A549 (cell line): ENCODE results near the gene COASY. TPM values are rescaled to one million over a fixed set of nuclear protein-coding genes. Genes with fewer than 3 reads are reported as not detected.

Source experiments
- ATAC-seq, 2 experiments: fragments of 200-7000 bp in 1 of 2; fragments of >200 bp in 1 of 2; cut with Nextera tagmentation in 1 of 2; cut with Tn5 transposase in 1 of 2; 3 replicates each; pipeline versions ENCODE4 v1.8.0 to v1.9.1; 2018 to 2020; ENCODE audit warnings: mild to moderate bottlenecking in 1 of 2, moderate library complexity in 1 of 2
- CTCF ChIA-PET: fragments of 300-600 bp; sonication (Branson Sonifier 250); formaldehyde crosslinking; extraction: SDS; loops from one replicate; lab custom pipeline; 2021; ENCODE audit warnings: antibody characterized with exemption, inconsistent platforms; lab: Yijun Ruan, JAX
- POLR2A ChIA-PET: fragments of 350-600 bp; formaldehyde crosslinking; extraction: SDS; loops from one replicate; lab custom pipeline; 2021; ENCODE audit warnings: antibody characterized with exemption, inconsistent platforms; lab: Yijun Ruan, JAX
- DNase-seq, 2 experiments: peaks; one replicate each; pipeline versions ENCODE4 v3.0.0 to v3.0.0-alpha.2; 2011 to 2016; ENCODE audit warnings: low read depth in 1 of 2, low spot score in 1 of 2
- FAIRE-seq: peaks from 2 replicates; lab custom pipeline; 2011; peaks lifted over from hg19 to GRCh38; lab: Jason Lieb, UNC
- H3K27ac ChIP-seq, 2 experiments: fragments of >200 bp; sonication (Bioruptor Twin); formaldehyde crosslinking; 3 replicates each; pipeline ENCODE4 v1.5.1; 2016 to 2017
- H3K4me1 ChIP-seq: fragments of >200 bp; sonication (Bioruptor Twin); formaldehyde crosslinking; 3 replicates; pipeline ENCODE4 v1.6.1; 2016
- H3K4me2 ChIP-seq: fragments of >200 bp; sonication (Bioruptor Twin); formaldehyde crosslinking; 3 replicates; pipeline ENCODE4 v1.6.1; 2016
- H3K4me3 ChIP-seq: fragments of >200 bp; sonication (Bioruptor Twin); formaldehyde crosslinking; 3 replicates; pipeline ENCODE4 v1.5.1; 2016
- H3K9me3 ChIP-seq: fragments of >200 bp; sonication (Bioruptor Twin); formaldehyde crosslinking; 3 replicates; pipeline ENCODE4 v1.6.1; 2016
- ESRRA ChIP-seq: fragments of 150-350 bp; IDR thresholded peaks from 2 replicates; pipeline ENCODE4 v1.6.1; 2014; ENCODE audit warnings: mild to moderate bottlenecking, low read length, borderline replicate concordance
- FOSB ChIP-seq: fragments of 250-450 bp; sonication (Bioruptor Pico); IDR thresholded peaks from 2 replicates; pipeline ENCODE4 v1.5.0; 2020; ENCODE audit warnings: mild to moderate bottlenecking, moderate library complexity
- FOSL2 ChIP-seq, 2 experiments: fragments of 450-650 bp in 1 of 2; fragments of >200 bp in 1 of 2; sonication (Bioruptor Twin) in 1 of 2; formaldehyde crosslinking; IDR thresholded peaks; 2 replicates each; pipeline versions ENCODE4 v1.5.0 to v1.6.1; 2016 to 2020; ENCODE audit warnings: mild to moderate bottlenecking in 1 of 2, moderate library complexity in 1 of 2
- GATA3 ChIP-seq: IDR thresholded peaks from 2 replicates; pipeline ENCODE4 v1.6.1; 2012; ENCODE audit warnings: borderline replicate concordance
- HEYL ChIP-seq: fragments of 250-450 bp; sonication (Bioruptor Pico); IDR thresholded peaks from 2 replicates; pipeline ENCODE4 v1.8.0; 2021; ENCODE audit warnings: mild to moderate bottlenecking, moderate library complexity
- HOXB13 ChIP-seq: fragments of 250-450 bp; sonication (Bioruptor Pico); IDR thresholded peaks from 2 replicates; pipeline ENCODE4 v1.5.0; 2020; ENCODE audit warnings: low read depth, mild to moderate bottlenecking, moderate library complexity
- JUN ChIP-seq, 2 experiments: fragments of >200 bp; sonication (Bioruptor Twin); formaldehyde crosslinking; IDR thresholded peaks; 2 replicates in 1 of 2; 3 replicates in 1 of 2; pipeline ENCODE4 v1.6.1; 2016 to 2017
- MAFK ChIP-seq: fragments of 450-650 bp; IDR thresholded peaks from 2 replicates; pipeline ENCODE4 v1.6.1; 2014; ENCODE audit not compliant: partially characterized antibody
- MYC ChIP-seq: IDR thresholded peaks from 2 replicates; pipeline ENCODE4 v1.6.1; 2012; ENCODE audit warnings: mild to moderate bottlenecking, inconsistent platforms, low read length, improper control_type of control experiment, borderline replicate concordance
- NFE2L2 ChIP-seq: fragments of 150-350 bp; conservative IDR thresholded peaks from 2 replicates; pipeline ENCODE4 v1.6.1; 2014; ENCODE audit warnings: low read length
- NR3C1 ChIP-seq: fragments of >200 bp; sonication (Bioruptor Twin); formaldehyde crosslinking; IDR thresholded peaks from 3 replicates; pipeline ENCODE4 v1.6.1; 2017
- POLR2A ChIP-seq: IDR thresholded peaks from 2 replicates; pipeline ENCODE4 v1.6.1; 2012; ENCODE audit warnings: mild to moderate bottlenecking, low read length
- RARB ChIP-seq: fragments of 250-450 bp; sonication (Bioruptor Pico); IDR thresholded peaks from 2 replicates; pipeline ENCODE4 v1.8.0; 2021; ENCODE audit warnings: mild to moderate bottlenecking, moderate library complexity
- REST ChIP-seq: fragments of 200-600 bp; sonication (generic); IDR thresholded peaks from 2 replicates; pipeline ENCODE4 v1.6.1; 2016; ENCODE audit warnings: antibody characterized with exemption, mild to moderate bottlenecking, moderate library complexity
- SREBF2 ChIP-seq: fragments of 450-650 bp; IDR thresholded peaks from 2 replicates; pipeline ENCODE4 v1.6.1; 2014; ENCODE audit warnings: mild to moderate bottlenecking, moderate library complexity
- TFCP2L1 ChIP-seq: fragments of 250-450 bp; sonication (Bioruptor Pico); IDR thresholded peaks from 2 replicates; pipeline ENCODE4 v1.5.0; 2021; ENCODE audit warnings: mild to moderate bottlenecking
- USF2 ChIP-seq: fragments of 450-650 bp; IDR thresholded peaks from 2 replicates; pipeline ENCODE4 v1.6.1; 2014; ENCODE audit warnings: antibody characterized with exemption
- ZC3H11A ChIP-seq: fragments of 450-650 bp; IDR thresholded peaks from 2 replicates; pipeline ENCODE4 v1.6.1; 2014; ENCODE audit warnings: antibody characterized with exemption, mild to moderate bottlenecking
- ZNF302 ChIP-seq: fragments of 250-450 bp; sonication (Bioruptor Pico); IDR thresholded peaks from 2 replicates; pipeline ENCODE4 v1.9.0; 2021; ENCODE audit warnings: inconsistent platforms, mild to moderate bottlenecking, moderate library complexity
- WGBS: methylation state at CpG from one replicate; pipeline ENCODE4 v1.1.6; 2017; ENCODE audit errors: missing lambda C conversion rate; 5-methylcytosine and 5-hydroxymethylcytosine counted together
- polyA plus RNA-seq, 4 experiments: library from polyadenylated mRNA; depleted of rRNA in 3 of 4; stranded (reverse); fragments of >200 nt; fragmentation: RNase III in 1 of 4; extraction: RNeasy Plus Mini Kit Qiagen cat#74134 plus additional on column Dnase treatment in 1 of 4; gene quantifications; 2 replicates in 3 of 4; 3 replicates in 1 of 4; pipeline ENCODE4 v1.2.3, GENCODE V29; 2011 to 2017
- TF ChIP-seq, protein P1 (sequence below): fragments of 250-450 bp; sonication (Bioruptor Pico); IDR thresholded peaks from 2 replicates; pipeline ENCODE4 v1.5.0; 2021; ENCODE audit warnings: mild to moderate bottlenecking, moderate library complexity, borderline replicate concordance

Gene COASY
- polyA plus RNA-seq, 2 of the 4 experiments (the other 2 are of a cell fraction): 65.4 to 112 TPM

DNA sequence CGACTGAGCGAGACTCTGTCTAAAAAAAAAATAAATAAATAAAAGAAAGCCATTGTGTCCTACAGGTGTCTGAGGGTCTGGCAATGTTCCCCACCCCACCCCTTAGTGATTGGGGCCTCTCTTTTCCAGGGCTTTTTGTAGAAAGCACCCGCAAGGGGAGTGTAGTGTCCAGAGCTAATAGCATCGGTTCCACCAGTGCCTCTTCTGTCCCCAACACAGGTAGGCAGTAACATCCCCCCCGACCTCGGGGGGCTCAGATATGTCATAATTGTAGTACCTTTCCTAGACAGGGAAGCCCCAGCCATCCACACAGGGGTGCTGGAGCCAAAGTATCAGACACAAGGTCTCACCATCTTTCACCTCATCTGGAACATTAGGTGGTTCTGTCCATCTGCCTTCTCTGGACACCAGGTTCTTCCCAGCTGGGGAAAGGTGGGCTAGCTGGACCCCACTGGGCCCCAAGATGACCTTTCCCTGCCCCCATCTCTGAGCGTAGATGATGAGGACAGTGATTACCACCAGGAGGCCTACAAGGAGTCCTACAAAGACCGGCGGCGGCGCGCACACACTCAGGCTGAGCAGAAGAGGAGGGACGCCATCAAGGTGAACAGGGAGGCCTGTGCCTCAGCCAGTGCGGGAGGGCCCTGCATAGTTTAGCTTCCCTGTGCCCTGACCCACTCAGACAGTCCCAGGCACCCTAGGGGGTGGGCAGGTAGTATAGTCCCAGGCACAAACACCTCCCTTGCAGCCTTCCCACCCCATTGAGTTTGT lies 6.6 kb downstream of the COASY start (continued):
- TF ChIP-seq REST: no peak
- no peak for TF ChIP-seq ZNF302 (CRISPR knock-in tag)
- TF ChIP-seq FOSB (CRISPR knock-in tag): no peak
- TF ChIP-seq FOSL2 (IDR thresholded peaks at IDR 0.05): no peak
- no peak for TF ChIP-seq FOSL2 (CRISPR knock-in tag; IDR thresholded peaks at IDR 0.05)

- no peak for ATAC-seq
- Histone ChIP-seq H3K4me1 (peaks cover 21% of the 10 kb centered on the region), H3K27ac (no peak overlapping the region), H3K9me3 (no peaks in the 10 kb centered on the region), H3K4me2 (no peak overlapping the region), H3K4me3 (no peak overlapping the region)
- no peak for DNase-seq
- no peak for FAIRE-seq
- TF ChIP-seq NR3C1: no peak
- no peak for TF ChIP-seq ZC3H11A
- TF ChIP-seq MAFK: no peak
- TF ChIP-seq HOXB13 (CRISPR knock-in tag): no peak
- TF ChIP-seq NFE2L2: no peak
- TF ChIP-seq GATA3: no peak
- no peak for TF ChIP-seq USF2
- no peak for TF ChIP-seq MYC
- 88% methylated on average over 12 of the region's 12 CpGs for WGBS
- CTCF ChIA-PET: interaction anchor here (0.8 to 4.4 kb wide), 7 partner anchors 9 to 239 kb away, joined by 3 to 21 read pairs (median 3); no protein-coding TSS in a partner anchor
- POLR2A ChIA-PET: no interaction called here
Observed at GRCh38 chr17:42571435-42572225, 9.7 kb downstream of the COASY start.

- Histone ChIP-seq H3K27ac (peak overlapping the region in 1 of 2 experiments; percentile 13; a peak in 2 of 6 replicates), H3K9me3 (no peaks in the 10 kb centered on the region), H3K4me3 (no peak overlapping the region), H3K4me2 (no peak overlapping the region), H3K4me1 (peaks cover 20% of the 10 kb centered on the region)
- TF ChIP-seq MYC: no peak
- TF ChIP-seq ESRRA: no peak
- TF ChIP-seq HEYL (CRISPR knock-in tag): no peak
- TF ChIP-seq TFCP2L1 (CRISPR knock-in tag): no peak
- TF ChIP-seq JUN (IDR thresholded peaks at IDR 0.05): no peak
- no peak for TF ChIP-seq FOSB (CRISPR knock-in tag)
- TF ChIP-seq RARB (CRISPR knock-in tag): no peak
- TF ChIP-seq, protein P1, sequence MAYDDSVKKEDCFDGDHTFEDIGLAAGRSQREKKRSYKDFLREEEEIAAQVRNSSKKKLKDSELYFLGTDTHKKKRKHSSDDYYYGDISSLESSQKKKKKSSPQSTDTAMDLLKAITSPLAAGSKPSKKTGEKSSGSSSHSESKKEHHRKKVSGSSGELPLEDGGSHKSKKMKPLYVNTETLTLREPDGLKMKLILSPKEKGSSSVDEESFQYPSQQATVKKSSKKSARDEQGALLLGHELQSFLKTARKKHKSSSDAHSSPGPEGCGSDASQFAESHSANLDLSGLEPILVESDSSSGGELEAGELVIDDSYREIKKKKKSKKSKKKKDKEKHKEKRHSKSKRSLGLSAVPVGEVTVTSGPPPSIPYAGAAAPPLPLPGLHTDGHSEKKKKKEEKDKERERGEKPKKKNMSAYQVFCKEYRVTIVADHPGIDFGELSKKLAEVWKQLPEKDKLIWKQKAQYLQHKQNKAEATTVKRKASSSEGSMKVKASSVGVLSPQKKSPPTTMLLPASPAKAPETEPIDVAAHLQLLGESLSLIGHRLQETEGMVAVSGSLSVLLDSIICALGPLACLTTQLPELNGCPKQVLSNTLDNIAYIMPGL (CRISPR knock-in tag): no peak
- no peak for TF ChIP-seq NR3C1
- TF ChIP-seq POLR2A: no peak
- TF ChIP-seq SREBF2: no peak
- ChIA-PET POLR2A (no interaction called here), CTCF (interaction anchor here (1.0 to 15.8 kb wide), 7 partner anchors 9 to 270 kb away, joined by 3 to 394 read pairs (median 4); partner anchors contain the start of genes CCR10 and PLEKHH3)
- 78% methylated on average over 4 of the region's 4 CpGs for WGBS
- ATAC-seq (no peak), FAIRE-seq (no peak), DNase-seq (no peak)
Observed at GRCh38 chr17:42573095-42573494, 11.1 kb downstream of the COASY start.
